OCI-LY3 (cell line): ENCODE results near the gene RANBP1.

Experiments used
- CTCF ChIP-seq: fragments of 200-600, 300-600 bp; sonication (generic); IDR thresholded peaks from 2 replicates; pipeline ENCODE4 v1.5.1; 2014; ENCODE audit warnings: antibody characterized with exemption, low read length, low read depth
- EZH2phosphoT487 ChIP-seq: fragments of 200-600 bp; shearing (Covaris generic); IDR thresholded peaks from 2 replicates; pipeline ENCODE4 v1.6.1; 2018; ENCODE audit warnings: antibody characterized with exemption, mixed run types, low read depth

- no peak for TF ChIP-seq CTCF
- no peak for TF ChIP-seq EZH2phosphoT487
Measured at GRCh38 chr22:20145832-20146223, 29.9 kb downstream of the RANBP1 start.
